H1 (cell line): ENCODE data around the gene IL24. TPM values are rescaled to one million over a fixed set of nuclear protein-coding genes. Genes with fewer than 3 reads are reported as not detected.

Experiments
- CTCF ChIA-PET: fragments of 300-600 bp; sonication (Branson Sonifier 250); formaldehyde crosslinking; loops from one replicate; lab custom pipeline; 2021; ENCODE audit not compliant: partially characterized antibody; lab: Charles Lee
- POLR2A ChIA-PET: fragments of 300-600 bp; sonication (Branson Sonifier 250); formaldehyde crosslinking; loops from one replicate; lab custom pipeline; 2021; ENCODE audit warnings: inconsistent platforms; ENCODE audit not compliant: partially characterized antibody; lab: Charles Lee
- DNase-seq, 2 experiments: peaks; one replicate each; pipeline versions ENCODE4 v3.0.0 to v3.0.0-alpha.2; 2010 to 2022; ENCODE audit warnings: low spot score in 2 of 2, low read depth in 1 of 2, mixed read lengths in 1 of 2
- FAIRE-seq: peaks from 2 replicates; lab custom pipeline; 2011; peaks lifted over from hg19 to GRCh38; lab: Jason Lieb, UNC
- H2AFZ ChIP-seq: 2 replicates; pipeline ENCODE4 v1.8.1; 2012; ENCODE audit warnings: low read length, inconsistent platforms
- H2AK5ac ChIP-seq: 2 replicates; pipeline ENCODE4 v1.6.1; 2013; ENCODE audit warnings: low read depth, low read length
- H2BK120ac ChIP-seq: replicated peaks from 2 replicates; pipeline ENCODE3; 2013; ENCODE audit warnings: low read depth, low read length, inconsistent platforms
- H2BK12ac ChIP-seq: 2 replicates; pipeline ENCODE4 v1.6.1; 2013; ENCODE audit warnings: low read depth, low read length
- H2BK15ac ChIP-seq: 2 replicates; pipeline ENCODE4 v1.6.1; 2013; ENCODE audit warnings: low read length
- H2BK20ac ChIP-seq: 2 replicates; pipeline ENCODE4 v1.6.1; 2013; ENCODE audit warnings: low read length
- H2BK5ac ChIP-seq: 2 replicates; pipeline ENCODE4 v1.6.1; 2013; ENCODE audit warnings: low read depth, low read length
- H3K14ac ChIP-seq: 2 replicates; pipeline ENCODE4 v1.6.1; 2013; ENCODE audit warnings: inconsistent platforms; ENCODE audit not compliant: insufficient read length
- H3K18ac ChIP-seq: 2 replicates; pipeline ENCODE4 v1.6.1; 2013; ENCODE audit warnings: low read length; ENCODE audit errors: extremely low read depth
- H3K23ac ChIP-seq: 2 replicates; pipeline ENCODE4 v1.6.1; 2013; ENCODE audit warnings: inconsistent platforms; ENCODE audit not compliant: insufficient read length
- H3K23me2 ChIP-seq: 2 replicates; pipeline ENCODE4 v1.6.1; 2013; ENCODE audit warnings: low read depth, low read length
- H3K27ac ChIP-seq: 2 replicates; pipeline ENCODE4 v1.6.1; 2011; ENCODE audit warnings: low read depth, low read length, inconsistent platforms
- H3K27me3 ChIP-seq, 4 experiments: replicated peaks in 1 of 4; 1 replicate in 1 of 4; 2 replicates in 3 of 4; pipeline versions ENCODE4 v1.6.1 to v1.8.1; 2011 to 2013; ENCODE audit warnings: low read length in 3 of 4, mild to moderate bottlenecking in 3 of 4, inconsistent platforms in 2 of 4, mixed read lengths in 2 of 4, moderate library complexity in 1 of 4; ENCODE audit not compliant: control insufficient read depth in 3 of 4, insufficient read depth in 3 of 4; ENCODE audit errors: extremely low read depth in 1 of 4
- H3K36me3 ChIP-seq, 4 experiments: 2 replicates each; pipeline versions ENCODE4 v1.6.1 to v1.8.1; 2011 to 2013; ENCODE audit warnings: mild to moderate bottlenecking in 4 of 4, low read length in 3 of 4, moderate library complexity in 2 of 4, control low read depth in 1 of 4, inconsistent platforms in 1 of 4; ENCODE audit not compliant: insufficient read depth in 4 of 4, control insufficient read depth in 2 of 4
- H3K4ac ChIP-seq: replicated peaks from 2 replicates; pipeline ENCODE3; 2013; ENCODE audit warnings: low read length, low read depth, mixed read lengths, inconsistent platforms; ENCODE audit not compliant: insufficient read length
- H3K4me1 ChIP-seq, 4 experiments: replicated peaks in 1 of 4; 1 replicate in 1 of 4; 2 replicates in 3 of 4; pipeline versions ENCODE4 v1.6.1 to v1.8.1; 2011 to 2013; ENCODE audit warnings: low read length in 3 of 4, inconsistent platforms in 2 of 4, mixed read lengths in 1 of 4; ENCODE audit not compliant: insufficient read depth in 4 of 4, control insufficient read depth in 3 of 4
- H3K4me2 ChIP-seq, 2 experiments: 2 replicates each; pipeline versions ENCODE4 v1.6.1 to v1.8.1; 2011 to 2013; ENCODE audit warnings: low read depth in 2 of 2, low read length in 2 of 2, control low read depth in 1 of 2, inconsistent platforms in 1 of 2, mild to moderate bottlenecking in 1 of 2; ENCODE audit not compliant: insufficient read depth in 1 of 2
- H3K4me3 ChIP-seq, 4 experiments: fragments of 200-600, 300-600 bp in 1 of 4; sonication (generic), shearing (Covaris generic), sonication (Bioruptor Twin) in 1 of 4; 2 replicates each; pipeline versions ENCODE4 v1.5.1 to v1.8.1; 2011 to 2016; ENCODE audit warnings: low read length in 4 of 4, low read depth in 3 of 4, control low read depth in 2 of 4, inconsistent platforms in 2 of 4, mild to moderate bottlenecking in 2 of 4, mixed read lengths in 1 of 4, moderate library complexity in 1 of 4; ENCODE audit not compliant: insufficient read depth in 2 of 4; ENCODE audit errors: extremely low read depth in 1 of 4
- H3K56ac ChIP-seq: replicated peaks from 2 replicates; pipeline ENCODE3; 2013; ENCODE audit warnings: low read depth, mild to moderate bottlenecking, mixed read lengths, low read length, inconsistent platforms; ENCODE audit not compliant: insufficient read length
- H3K79me1 ChIP-seq: 2 replicates; pipeline ENCODE4 v1.6.1; 2013; ENCODE audit warnings: low read depth, low read length, control low read depth
- H3K79me2 ChIP-seq, 2 experiments: 2 replicates each; pipeline versions ENCODE4 v1.6.1 to v1.8.1; 2012 to 2013; ENCODE audit warnings: low read length in 2 of 2, mild to moderate bottlenecking in 2 of 2, inconsistent platforms in 1 of 2; ENCODE audit not compliant: insufficient read depth in 2 of 2, control insufficient read depth in 1 of 2
- H3K9ac ChIP-seq, 4 experiments: replicated peaks in 1 of 4; 1 replicate in 1 of 4; 2 replicates in 3 of 4; pipeline versions ENCODE4 v1.6.1 to v1.8.1; 2011 to 2013; ENCODE audit warnings: low read depth in 3 of 4, low read length in 3 of 4, control low read depth in 2 of 4, mild to moderate bottlenecking in 2 of 4, moderate library complexity in 2 of 4, inconsistent platforms in 1 of 4; ENCODE audit errors: extremely low read depth in 1 of 4
- H3K9me3 ChIP-seq, 2 experiments: 2 replicates each; pipeline versions ENCODE4 v1.6.1 to v1.8.1; 2012 to 2013; ENCODE audit warnings: mild to moderate bottlenecking in 2 of 2, moderate library complexity in 2 of 2, control low read depth in 1 of 2, inconsistent platforms in 1 of 2, low read depth in 1 of 2, low read length in 1 of 2, mixed read lengths in 1 of 2; ENCODE audit not compliant: insufficient read depth in 2 of 2
- H4K20me1 ChIP-seq, 2 experiments: replicated peaks in 1 of 2; 2 replicates each; pipeline versions ENCODE3 to v1.8.1; 2011 to 2013; ENCODE audit warnings: inconsistent platforms in 2 of 2, low read length in 2 of 2, mild to moderate bottlenecking in 1 of 2; ENCODE audit not compliant: insufficient read depth in 2 of 2, control insufficient read depth in 1 of 2
- H4K5ac ChIP-seq: 2 replicates; pipeline ENCODE4 v1.6.1; 2013; ENCODE audit warnings: low read length, low read depth, mixed read lengths, inconsistent platforms; ENCODE audit not compliant: insufficient read length
- H4K8ac ChIP-seq: 2 replicates; pipeline ENCODE4 v1.8.0; 2013; ENCODE audit warnings: mild to moderate bottlenecking, moderate library complexity, low read length, inconsistent platforms; ENCODE audit not compliant: insufficient read depth; ENCODE audit errors: extremely low read depth
- H4K91ac ChIP-seq: replicated peaks from 2 replicates; pipeline ENCODE3; 2013; ENCODE audit warnings: low read length, mixed read lengths, inconsistent platforms; ENCODE audit not compliant: insufficient read length
- BACH1 ChIP-seq: IDR thresholded peaks from 2 replicates; pipeline ENCODE4 v1.6.1; 2012; ENCODE audit warnings: low read length, improper control_type of control experiment
- CBX5 ChIP-seq: fragments of 300-800, 300-1000 bp; sonication (generic); IDR thresholded peaks from 2 replicates; pipeline ENCODE4 v1.7.1; 2016; ENCODE audit warnings: antibody characterized with exemption, low read length, low read depth
- POU5F1 ChIP-seq: IDR thresholded peaks from 2 replicates; pipeline ENCODE4 v1.6.1; 2011; ENCODE audit warnings: low read depth, mild to moderate bottlenecking, low read length, moderate library complexity
- RFX5 ChIP-seq: IDR thresholded peaks from 2 replicates; pipeline ENCODE4 v1.6.1; 2011; ENCODE audit warnings: low read depth, low read length, improper control_type of control experiment, borderline replicate concordance
- SRF ChIP-seq: IDR thresholded peaks from 2 replicates; pipeline ENCODE4 v1.6.1; 2011; ENCODE audit warnings: mild to moderate bottlenecking, low read depth, low read length, moderate library complexity
- WGBS, 2 experiments: shearing (Covaris generic) in 1 of 2; methylation state at CpG; one replicate each; pipeline versions ENCODE4 v1.1.6 to v1.1.7; 2013 to 2015; ENCODE audit warnings: low lambda C conversion rate in 2 of 2, mixed read lengths in 2 of 2, inconsistent platforms in 1 of 2, low coverage in 1 of 2, missing lambda C conversion rate in 1 of 2; ENCODE audit not compliant: insufficient replicate concordance in 2 of 2, insufficient coverage in 1 of 2, insufficient read length in 1 of 2; ENCODE audit errors: extremely low coverage in 1 of 2, missing lambda C conversion rate in 1 of 2; 5-methylcytosine and 5-hydroxymethylcytosine counted together
- polyA plus RNA-seq, 7 experiments: library from polyadenylated mRNA; depleted of rRNA in 3 of 7; stranded (reverse) in 5 of 7; unstranded in 2 of 7; fragments of >200 nt in 5 of 7; fragments of 200-250 nt in 2 of 7; gene quantifications; 1 replicate in 5 of 7; 2 replicates in 1 of 7; 4 replicates in 1 of 7; pipeline versions ENCODE4 v1.2.1 to v1.2.3, GENCODE V29; 2011 to 2013; ENCODE audit warnings: missing spikeins in 2 of 7, mixed read lengths in 2 of 7
- total RNA-seq: library from RNA; stranded (reverse); fragmentation: NEBNext Ultra II Directional; extraction: Animal tissue kit (Norgen Biotek cat#: 25700); gene quantifications from 2 replicates; pipeline ENCODE4 v1.2.1, GENCODE V29; 2021

The IL24 gene
- total and polyA plus RNA-seq, 2 of the 8 experiments (the other 6 are each of a cell fraction or from before 2014, with no cell fraction given) = not detected

DNA sequence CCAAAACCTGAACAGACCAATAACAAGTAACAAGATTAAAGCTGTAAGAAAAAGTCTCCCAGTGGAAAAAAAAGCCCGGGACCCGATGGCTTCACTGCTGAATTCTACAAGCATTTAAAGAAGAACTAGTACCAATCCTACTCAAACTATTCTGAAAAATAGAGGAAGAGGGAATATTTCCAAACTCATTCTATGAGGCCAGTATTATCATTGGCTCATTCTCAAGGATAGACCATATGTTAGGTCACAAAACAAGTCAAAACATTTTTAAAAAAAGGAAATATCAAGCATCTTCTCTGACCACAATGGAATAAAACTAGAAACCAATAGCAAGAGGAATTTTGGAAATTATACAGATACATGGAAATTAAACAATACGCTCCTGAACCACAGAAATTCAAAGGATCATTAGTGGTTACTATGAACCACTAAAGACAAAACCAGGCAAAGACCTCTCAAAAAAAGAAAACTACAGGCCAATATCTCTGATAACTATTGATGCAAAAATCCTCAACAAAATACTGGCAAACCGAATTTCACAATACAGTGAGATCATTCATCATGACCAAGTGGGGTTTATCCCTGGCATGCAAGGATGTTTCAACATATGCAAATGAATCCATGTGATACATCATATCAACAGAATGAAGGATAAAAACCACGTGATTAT lies 45.8 kb upstream of the IL24 start:
- CTCF ChIA-PET = interaction anchor here (1.4 to 3.3 kb wide), 2 partner anchors 13 to 14 kb away, joined by 4 to 11 read pairs; partner anchors contain the start of gene IL20
- POLR2A ChIA-PET = no interaction called here
- no peak for TF ChIP-seq BACH1
- TF ChIP-seq POU5F1 = no peak
- no peak for TF ChIP-seq SRF
- no peak for TF ChIP-seq RFX5
- TF ChIP-seq CBX5 = no peak

More for the DNA sequence above, 45.8 kb upstream of the IL24 start:
- Histone ChIP-seq H2AFZ (no peak overlapping the region), H3K27ac (no peak overlapping the region), H3K18ac (no peak overlapping the region), H3K14ac (no peak overlapping the region), H2BK20ac (no peak overlapping the region), H3K27me3 (no peaks in the 10 kb centered on the region), H2AK5ac (no peak overlapping the region), H3K9ac (no peak overlapping the region), H4K20me1 (no peaks in the 10 kb centered on the region), H2BK12ac (no peak overlapping the region), H3K4me1 (no peaks in the 10 kb centered on the region), H3K36me3 (no peaks in the 10 kb centered on the region), H2BK15ac (no peak overlapping the region), H3K79me1 (no peaks in the 10 kb centered on the region), H3K4ac (no peak overlapping the region), H3K56ac (no peak overlapping the region), H4K91ac (no peak overlapping the region), H4K8ac (no peak overlapping the region), H3K23me2 (no peaks in the 10 kb centered on the region), H2BK120ac (no peak overlapping the region), H4K5ac (no peak overlapping the region), H3K23ac (no peak overlapping the region), H3K4me2 (no peak overlapping the region), H3K9me3 (0 out of 4 replicates have a peak, but pooled peaks cover 0 to 4% of the 10 kb centered on the region in 2 experiments), H3K79me2 (no peaks in the 10 kb centered on the region), H3K4me3 (no peak overlapping the region), H2BK5ac (no peak overlapping the region)
- FAIRE-seq = no peak
- WGBS, 2 experiments = 75% methylated on average over 5 of the region's 5 CpGs; no CpG with 5 or more reads in 1 of the 2 experiments
- DNase-seq = no peak
